Lung microvascular endothelial cell (primary cell): Measurements from ENCODE around the gene FMN1. TPM values are rescaled to one million over a fixed set of nuclear protein-coding genes. Genes with fewer than 3 reads are reported as not detected.

ENCODE experiments used
- DNase-seq, 2 donors: peaks; one replicate each; pipeline versions ENCODE4 v3.0.0 to v3.0.0-alpha.2; 2010; ENCODE audit warnings: low read depth in 2 of 2
- total RNA-seq: library from RNA; depleted of rRNA; stranded (reverse); fragments of >200 nt; gene quantifications from 2 replicates; pipeline ENCODE4 v1.2.1, GENCODE V29; 2014

FMN1 gene
- total RNA-seq, 1 donor from 2014 or later: under 0.01 TPM

DNA sequence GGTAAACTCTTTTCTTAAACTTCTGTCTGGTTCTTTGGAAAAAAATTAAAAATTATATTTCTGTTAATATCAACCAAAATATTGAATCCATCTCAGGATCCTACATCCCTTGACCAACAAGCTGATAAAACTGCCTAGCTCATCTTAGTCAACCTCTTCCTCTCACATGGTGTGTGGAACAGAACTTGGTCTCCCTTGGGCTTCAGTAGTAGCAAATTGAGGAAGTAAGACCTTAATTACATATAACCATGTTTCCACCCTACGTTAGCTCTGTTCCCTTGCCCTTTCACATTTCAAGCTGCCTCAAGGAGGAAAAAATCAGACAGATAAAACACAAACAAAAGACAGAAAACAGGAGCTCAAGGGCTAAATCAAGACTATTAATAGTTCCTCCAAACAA lies 360.4 kb downstream of the FMN1 start:
- DNase-seq: no peak

DNA sequence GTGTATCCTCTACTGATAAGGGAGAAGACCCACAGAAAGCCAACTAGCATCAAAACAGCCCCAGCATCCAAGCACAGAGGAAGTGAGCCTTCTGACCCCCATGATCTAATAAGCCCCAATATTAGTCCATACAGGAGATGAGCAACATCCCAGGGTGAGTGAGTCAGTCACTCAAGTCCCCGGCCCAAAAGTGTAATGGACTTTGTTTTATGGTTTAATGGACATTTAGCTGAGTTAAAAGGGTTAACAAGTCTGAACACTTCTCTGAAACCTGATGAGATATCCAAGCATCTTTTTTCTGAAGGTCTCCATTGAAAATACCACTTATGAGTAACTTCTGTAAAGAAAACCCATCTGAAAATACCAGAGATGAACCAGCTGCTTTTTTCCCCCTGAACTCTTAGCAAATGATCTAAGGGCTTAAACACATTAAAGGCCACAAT lies 361.1 kb downstream of the FMN1 start:
- peak in 1 of 2 donors; percentile 68 for DNase-seq

DNA sequence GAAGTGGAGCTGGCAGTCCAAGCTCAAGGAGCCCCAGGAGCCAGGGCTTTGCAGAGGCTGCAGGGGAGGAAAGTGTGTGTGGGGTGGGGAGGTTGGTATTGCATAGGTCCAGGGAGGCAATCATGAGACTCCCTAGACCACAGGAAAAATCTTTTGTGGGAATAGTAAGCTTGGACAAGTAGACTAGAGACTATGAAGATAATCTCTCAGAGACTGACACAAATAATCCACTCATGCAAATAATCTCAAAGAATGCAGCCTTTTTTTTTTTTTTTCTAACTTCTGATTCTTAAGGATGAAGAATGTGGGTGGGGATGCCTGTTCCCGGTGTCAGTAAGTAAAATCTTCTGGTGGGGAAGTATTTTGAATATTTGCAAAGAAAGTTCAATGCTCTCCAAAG lies 363.0 kb downstream of the FMN1 start:
- DNase-seq: no peak

DNA sequence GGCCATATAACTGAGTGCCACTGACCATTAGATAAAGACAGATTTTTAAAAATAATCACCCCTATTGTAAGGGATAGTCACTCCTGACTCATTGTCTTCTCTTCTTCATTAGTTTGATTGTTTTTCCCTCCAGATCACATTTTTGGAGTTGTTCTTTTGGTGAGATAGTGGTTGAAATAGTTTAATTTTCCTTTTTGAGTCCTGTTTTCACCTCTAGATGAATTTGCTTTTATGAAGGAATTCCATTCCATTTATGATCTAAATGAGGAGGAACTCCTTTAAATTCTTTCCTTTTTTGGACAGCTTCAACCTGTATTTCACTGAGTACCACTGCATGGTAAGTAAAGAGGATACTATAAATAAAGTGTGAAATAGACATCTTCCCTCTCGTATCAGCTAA lies 364.3 kb downstream of the FMN1 start:
- DNase-seq: no peak

GRCh38 chr15:32829436-32829835 lies 365.1 kb downstream of the FMN1 start:
- DNase-seq: no peak

DNA sequence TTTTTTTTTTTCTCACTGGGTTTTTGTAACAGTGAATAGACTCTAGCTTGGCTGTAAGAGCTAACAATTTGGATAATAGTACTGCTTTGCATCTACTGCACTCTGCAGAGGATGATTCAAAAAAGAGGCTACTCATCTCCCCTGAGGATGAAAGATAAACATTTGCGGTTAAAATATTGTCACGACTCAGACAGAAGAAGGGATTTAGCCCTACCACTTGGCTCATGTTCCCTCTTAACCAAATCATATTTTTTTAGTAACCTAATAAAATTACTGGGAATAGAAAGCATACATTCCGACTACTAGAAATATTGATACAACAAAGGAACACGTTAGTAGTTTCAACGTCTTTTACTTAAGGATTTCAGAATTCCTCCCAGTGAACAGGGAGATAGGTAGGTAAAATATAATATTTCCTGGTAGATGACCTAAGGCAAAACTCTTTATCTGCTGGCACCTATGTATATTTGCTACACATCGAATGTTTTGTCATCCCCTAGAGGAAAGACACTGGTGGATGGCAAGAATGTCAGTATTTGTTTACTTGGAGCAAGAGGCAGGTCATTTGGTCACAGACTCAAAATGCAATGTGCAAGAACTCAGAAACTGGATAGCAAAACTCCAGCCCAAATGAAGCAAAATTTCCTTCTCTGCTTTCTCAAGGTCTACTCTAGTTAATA lies 365.9 kb downstream of the FMN1 start:
- peak in 1 of 2 donors; percentile 46 for DNase-seq

- no peak for DNase-seq
These were observed 367.8 kb downstream of the FMN1 start for GRCh38 chr15:32826685-32827084.

GRCh38 chr15:32825219-32825618 lies 369.3 kb downstream of the FMN1 start:
- DNase-seq: peak in 1 of 2 donors; percentile 42

- DNase-seq: peak; percentile 66 to 90
These were observed 369.7 kb downstream of the FMN1 start for GRCh38 chr15:32824777-32825176.

DNA sequence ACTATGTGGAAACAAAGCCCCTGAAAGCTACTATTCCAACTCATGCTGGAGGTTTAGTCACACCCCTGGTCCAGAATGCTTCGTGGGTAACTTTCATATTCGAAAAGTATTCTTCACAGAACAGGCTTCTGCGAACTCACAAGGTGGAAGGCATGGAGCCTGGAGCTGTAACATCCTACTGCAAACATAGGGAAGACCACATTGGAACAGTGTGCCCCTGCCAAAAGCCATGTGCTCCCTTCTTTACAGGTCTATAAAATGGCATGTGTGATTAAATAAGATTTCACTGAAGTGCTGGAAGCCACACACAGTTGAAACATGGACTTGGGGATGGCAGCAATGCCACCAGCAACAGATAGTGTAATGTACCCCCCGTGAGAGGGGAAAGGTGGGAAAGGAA lies 370.8 kb downstream of the FMN1 start:
- DNase-seq: no peak

GRCh38 chr15:32822739-32823138 lies 371.8 kb downstream of the FMN1 start:
- DNase-seq: no peak

GRCh38 chr15:32819448-32819847 lies 375.1 kb downstream of the FMN1 start:
- peak in 1 of 2 donors; percentile 11 for DNase-seq

DNA sequence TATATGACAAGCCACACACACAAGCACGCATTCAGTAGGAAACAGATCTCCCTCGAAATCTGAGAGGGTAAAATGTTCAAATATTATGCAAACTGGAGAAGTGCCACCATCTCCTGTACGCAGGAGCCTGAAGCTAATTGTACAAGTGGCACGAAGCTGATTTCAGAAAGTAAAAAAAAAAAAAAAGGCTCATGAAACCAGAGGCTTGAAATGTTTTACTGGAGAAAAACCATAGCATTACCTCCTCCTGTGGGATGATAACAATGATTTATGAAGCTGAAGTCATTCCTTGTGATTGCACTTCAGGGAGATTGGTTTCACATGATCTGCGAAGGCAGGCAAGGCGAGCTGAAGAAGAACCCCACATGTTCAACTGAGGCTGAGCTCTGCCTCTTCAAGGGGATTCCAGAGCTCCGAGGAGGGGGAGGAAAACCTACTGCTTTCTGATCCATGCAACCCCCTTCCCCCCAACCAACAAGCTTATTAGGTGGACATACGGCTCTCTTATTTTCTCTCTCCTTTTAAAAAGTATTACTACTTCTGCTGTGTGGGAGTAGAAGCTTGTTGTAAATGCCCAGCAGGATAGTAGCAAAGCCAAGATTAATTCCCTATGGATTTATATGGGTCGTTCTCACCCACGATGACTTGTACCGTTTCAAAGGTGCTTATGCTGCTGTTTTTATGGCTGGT lies 375.6 kb downstream of the FMN1 start:
- no peak for DNase-seq

GRCh38 chr15:32817577-32817976 lies 376.9 kb downstream of the FMN1 start:
- no peak for DNase-seq

DNA sequence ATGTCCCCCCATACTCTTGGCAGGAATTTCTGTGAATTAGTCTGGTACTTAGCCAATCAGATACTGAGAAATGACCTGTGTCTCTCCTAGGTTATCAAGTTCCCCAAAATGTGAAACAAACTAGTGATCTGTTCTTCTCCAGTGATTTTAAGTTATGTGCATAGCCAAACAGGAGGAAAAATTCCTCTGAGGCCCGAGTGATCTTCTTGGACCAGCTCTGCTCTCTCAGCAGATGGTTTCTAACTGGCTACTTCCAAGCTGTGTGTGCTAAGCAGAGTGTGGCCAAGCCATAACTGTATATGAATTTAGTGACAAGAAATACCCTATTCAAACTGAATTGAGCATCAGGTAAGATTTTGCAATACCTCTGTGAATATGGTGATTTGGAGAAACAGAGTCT lies 387.2 kb downstream of the FMN1 start:
- no peak for DNase-seq

- DNase-seq: peak in 1 of 2 donors; percentile 20
These were observed 390.9 kb downstream of the FMN1 start for GRCh38 chr15:32803631-32804030.

- DNase-seq: no peak
These were observed 392.1 kb downstream of the FMN1 start for GRCh38 chr15:32802286-32802936.

DNA sequence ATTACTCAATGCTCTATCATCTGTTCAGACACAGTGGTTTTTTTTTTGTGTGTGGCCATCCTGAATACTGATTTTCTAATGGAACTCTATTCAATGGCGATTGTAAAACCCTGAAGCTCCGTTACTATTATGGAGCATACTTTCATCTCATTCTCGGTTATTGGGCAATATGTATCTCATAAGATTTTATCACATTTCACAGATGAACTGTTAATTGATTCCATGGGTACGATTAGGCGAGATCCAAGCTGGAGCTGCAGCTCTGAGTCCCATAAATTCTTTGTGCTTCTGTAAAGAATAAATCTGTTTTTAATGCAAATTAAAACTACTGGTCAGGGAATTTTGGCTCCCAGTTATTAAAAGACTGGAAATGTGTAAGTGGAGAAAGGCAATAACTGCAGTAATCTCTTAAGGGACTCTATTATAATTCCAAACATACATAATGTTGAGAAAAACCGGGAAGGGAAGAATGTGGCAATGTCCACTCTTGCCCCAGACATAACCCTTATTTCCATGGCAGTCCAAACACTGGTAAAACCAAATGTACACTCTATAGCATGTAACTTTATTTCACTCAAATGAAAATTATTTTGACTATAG lies 394.5 kb downstream of the FMN1 start:
- DNase-seq: no peak

- no peak for DNase-seq
These were observed 397.7 kb downstream of the FMN1 start for GRCh38 chr15:32796856-32797255.

- no peak for DNase-seq
These were observed 399.5 kb downstream of the FMN1 start for GRCh38 chr15:32794973-32795372.

DNA sequence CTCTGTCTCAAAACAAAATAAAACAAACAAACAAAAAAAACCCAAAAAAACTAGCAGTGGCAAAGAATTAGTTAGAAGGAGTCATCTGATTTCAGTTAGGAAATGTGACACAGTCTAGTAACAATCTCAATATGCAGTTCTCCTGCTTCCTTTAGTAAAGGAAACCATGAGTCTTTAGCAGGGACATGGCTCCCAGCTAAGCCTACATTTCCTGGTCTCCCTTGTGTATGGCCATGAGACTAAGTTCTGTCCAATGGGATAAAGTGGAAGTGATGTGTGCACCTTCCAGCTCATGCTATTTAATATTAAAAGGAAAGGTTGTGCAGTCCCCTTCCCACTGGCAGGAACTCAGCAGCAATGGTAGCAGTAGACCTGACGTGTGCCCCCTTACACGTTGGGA lies 402.1 kb downstream of the FMN1 start:
- peak in 1 of 2 donors; percentile 55 for DNase-seq

DNA sequence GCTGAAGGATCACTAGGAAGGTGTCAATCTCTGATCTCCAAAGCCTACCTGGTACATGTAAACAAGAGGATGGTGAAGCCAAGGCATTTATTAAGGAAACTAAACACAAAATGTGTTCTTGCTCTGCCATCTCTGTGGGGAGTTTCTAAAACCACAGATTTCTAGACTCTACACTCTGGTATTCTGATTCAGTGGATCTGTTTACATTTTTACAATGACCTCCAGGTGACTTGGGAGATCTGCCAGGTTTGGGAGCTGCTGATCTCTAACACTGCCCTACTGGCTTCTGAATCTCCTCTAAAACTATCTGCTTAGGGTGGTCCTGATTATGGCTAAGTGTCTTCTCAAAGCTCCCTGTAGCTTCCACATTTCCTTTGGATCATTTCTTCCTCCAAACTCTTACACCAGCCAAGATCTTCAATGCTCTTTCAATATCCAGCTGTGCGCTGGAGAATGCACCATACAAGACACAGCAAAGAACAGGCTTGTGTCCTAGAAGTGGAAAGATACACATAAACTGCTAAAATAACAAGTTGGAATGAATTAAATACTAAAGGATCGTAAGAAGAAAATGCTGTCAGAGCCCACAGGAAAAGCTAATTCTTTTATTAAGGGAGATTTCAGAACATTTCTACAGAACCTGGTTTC lies 404.0 kb downstream of the FMN1 start:
- DNase-seq: no peak
